Vagina (tissue), 2 donors: Measurements from ENCODE around the gene ESR1. TPM values are rescaled to one million over a fixed set of nuclear protein-coding genes. Genes with fewer than 3 reads are reported as not detected.
A peak's percentile ranks its signal among the peaks of the same experiment; 100 is the strongest.

Source experiments
- DNase-seq, 2 donors: peaks; one replicate each; pipeline ENCODE4 v3.0.0-alpha.2; 2017; ENCODE audit errors: extremely low spot score in 2 of 2
- H3K27ac ChIP-seq: fragments of 200-600 bp; sonication (generic); one replicate; pipeline ENCODE4 v1.5.1; 2019
- H3K27me3 ChIP-seq: fragments of 200-600 bp; sonication (generic); one replicate; pipeline ENCODE4 v1.5.1; 2019
- H3K36me3 ChIP-seq, 2 donors: fragments of 200-600 bp; sonication (generic); one replicate each; pipeline ENCODE4 v1.5.1; 2017 to 2019
- H3K4me1 ChIP-seq: fragments of 200-600 bp; sonication (generic); one replicate; pipeline ENCODE4 v1.5.1; 2019
- H3K4me3 ChIP-seq, 2 donors: fragments of 200-600 bp; sonication (generic); 1 replicate in 1 of 2; 2 replicates in 1 of 2; pipeline ENCODE4 v1.5.1; 2016 to 2019
- H3K9me3 ChIP-seq: fragments of 200-600 bp; sonication (generic); one replicate; pipeline ENCODE4 v1.5.1; 2019
- CTCF ChIP-seq, 3 experiments: fragments of 450-650 bp in 2 of 3; fragments of 200-600 bp in 1 of 3; sonication (generic) in 1 of 3; IDR thresholded peaks; one replicate each; pipeline ENCODE4 v1.5.1; 2017 to 2019; ENCODE audit warnings: antibody characterized with exemption in 3 of 3, mild to moderate bottlenecking in 2 of 3, moderate library complexity in 2 of 3
- POLR2A ChIP-seq, 2 donors: fragments of 450-650 bp; IDR thresholded peaks; one replicate each; pipeline ENCODE4 v1.6.1; 2017; ENCODE audit warnings: antibody characterized with exemption in 2 of 2, mild to moderate bottlenecking in 2 of 2, moderate library complexity in 2 of 2
- POLR2AphosphoS5 ChIP-seq, 2 donors: sonication (generic); formaldehyde crosslinking; IDR thresholded peaks; one replicate each; pipeline ENCODE4 v1.9.0; 2017; ENCODE audit warnings: antibody characterized with exemption in 2 of 2, mild to moderate bottlenecking in 2 of 2, low read depth in 1 of 2; ENCODE audit not compliant: insufficient read depth in 1 of 2
- intact Hi-C: fragments of 100-400 bp; cut with DNase I; formaldehyde crosslinking; loops from one replicate; pipeline ENCODE4 v1.15.1; 2023
- total RNA-seq: library from RNA; depleted of rRNA; stranded (reverse); fragments of >200 nt; gene quantifications from one replicate; pipeline ENCODE4 v1.2.3, GENCODE V29; 2016

Gene ESR1
- total RNA-seq, 1 donor from 2014 or later, result 50.3 TPM

GRCh38 chr6:151998784-151999183 lies 191.3 kb downstream of the ESR1 start:
- intact Hi-C loops, result no loop called here
- TF ChIP-seq CTCF (IDR thresholded peaks at IDR 0.05) (no peak), POLR2AphosphoS5 (IDR thresholded peaks at IDR 0.05; ENCODE audit: insufficient read depth in 1 of 2, low read depth in 1 of 2) (peak in 1 of 2 donors; percentile 9)
- Histone ChIP-seq H3K9me3 (no peaks in the 10 kb centered on the region), H3K27ac (peak overlapping the region; percentile 69), H3K27me3 (no peaks in the 10 kb centered on the region), H3K4me3 (no peak overlapping the region), H3K4me1 (peaks cover 34% of the 10 kb centered on the region), H3K36me3 (no peaks in the 10 kb centered on the region)
- DNase-seq, result no peak

GRCh38 chr6:151999194-151999593 lies 191.7 kb downstream of the ESR1 start:
- intact Hi-C loops, result no loop called here
- peaks cover 33% of the 10 kb centered on the region for H3K4me1 ChIP-seq
- no peaks in the 10 kb centered on the region for H3K36me3 ChIP-seq
- H3K27me3 ChIP-seq, result no peaks in the 10 kb centered on the region
- no peak for DNase-seq
- H3K27ac ChIP-seq, result peak overlapping the region; percentile 69
- no peak overlapping the region for H3K4me3 ChIP-seq
- TF ChIP-seq CTCF (IDR thresholded peaks at IDR 0.05), result no peak
- no peak for TF ChIP-seq POLR2A (IDR thresholded peaks at IDR 0.05)
- peak in 1 of 2 donors; percentile 3 for TF ChIP-seq POLR2AphosphoS5 (IDR thresholded peaks at IDR 0.05; ENCODE audit: insufficient read depth in 1 of 2, low read depth in 1 of 2)
- no peaks in the 10 kb centered on the region for H3K9me3 ChIP-seq

GRCh38 chr6:152001408-152001807 lies 193.9 kb downstream of the ESR1 start:
- no peaks in the 10 kb centered on the region for H3K9me3 ChIP-seq
- no peaks in the 10 kb centered on the region for H3K27me3 ChIP-seq
- TF ChIP-seq POLR2A (IDR thresholded peaks at IDR 0.05) (no peak), POLR2AphosphoS5 (IDR thresholded peaks at IDR 0.05; ENCODE audit: insufficient read depth in 1 of 2, low read depth in 1 of 2) (no peak), CTCF (IDR thresholded peaks at IDR 0.05) (no peak)
- peaks cover 40% of the 10 kb centered on the region for H3K4me1 ChIP-seq
- intact Hi-C loops, result no loop called here
- H3K4me3 ChIP-seq, result no peak overlapping the region
- DNase-seq, result no peak
- peak overlapping the region; percentile 56 for H3K27ac ChIP-seq
- no peaks in the 10 kb centered on the region for H3K36me3 ChIP-seq

- no peak for TF ChIP-seq POLR2A (IDR thresholded peaks at IDR 0.05)
- no peak for TF ChIP-seq CTCF (IDR thresholded peaks at IDR 0.05)
- TF ChIP-seq POLR2AphosphoS5 (IDR thresholded peaks at IDR 0.05; ENCODE audit: insufficient read depth in 1 of 2, low read depth in 1 of 2), result no peak
- no peak for DNase-seq
- no peaks in the 10 kb centered on the region for H3K9me3 ChIP-seq
- H3K27me3 ChIP-seq, result no peaks in the 10 kb centered on the region
- intact Hi-C loops, result no loop called here
- H3K36me3 ChIP-seq, result no peaks in the 10 kb centered on the region
- H3K4me1 ChIP-seq, result peaks cover 40% of the 10 kb centered on the region
- no peak overlapping the region for H3K4me3 ChIP-seq
- peak overlapping the region; percentile 56 for H3K27ac ChIP-seq
Observed at GRCh38 chr6:152002306-152002705, 194.8 kb downstream of the ESR1 start.

GRCh38 chr6:152004036-152004566 lies 196.6 kb downstream of the ESR1 start:
- Histone ChIP-seq H3K36me3 (no peaks in the 10 kb centered on the region), H3K9me3 (no peaks in the 10 kb centered on the region), H3K27me3 (no peaks in the 10 kb centered on the region), H3K4me1 (peaks cover 32% of the 10 kb centered on the region), H3K27ac (no peak overlapping the region), H3K4me3 (no peak overlapping the region)
- TF ChIP-seq CTCF (IDR thresholded peaks at IDR 0.05) (no peak), POLR2A (IDR thresholded peaks at IDR 0.05) (no peak), POLR2AphosphoS5 (IDR thresholded peaks at IDR 0.05; ENCODE audit: insufficient read depth in 1 of 2, low read depth in 1 of 2) (no peak)
- DNase-seq, result no peak
- intact Hi-C loops, result no loop called here
